HG03280 (cell line): Measurements from ENCODE around the gene PREX1.
A peak's percentile ranks its signal among the peaks of the same experiment; 100 is the strongest.

Experiments used
- ATAC-seq: cut with Tn5 transposase; IDR thresholded peaks from one replicate; pipeline ENCODE4 v1.9.1; 2021; ENCODE audit warnings: mild to moderate bottlenecking, moderate library complexity; ENCODE audit not compliant: unreplicated experiment

The PREX1 gene

DNA sequence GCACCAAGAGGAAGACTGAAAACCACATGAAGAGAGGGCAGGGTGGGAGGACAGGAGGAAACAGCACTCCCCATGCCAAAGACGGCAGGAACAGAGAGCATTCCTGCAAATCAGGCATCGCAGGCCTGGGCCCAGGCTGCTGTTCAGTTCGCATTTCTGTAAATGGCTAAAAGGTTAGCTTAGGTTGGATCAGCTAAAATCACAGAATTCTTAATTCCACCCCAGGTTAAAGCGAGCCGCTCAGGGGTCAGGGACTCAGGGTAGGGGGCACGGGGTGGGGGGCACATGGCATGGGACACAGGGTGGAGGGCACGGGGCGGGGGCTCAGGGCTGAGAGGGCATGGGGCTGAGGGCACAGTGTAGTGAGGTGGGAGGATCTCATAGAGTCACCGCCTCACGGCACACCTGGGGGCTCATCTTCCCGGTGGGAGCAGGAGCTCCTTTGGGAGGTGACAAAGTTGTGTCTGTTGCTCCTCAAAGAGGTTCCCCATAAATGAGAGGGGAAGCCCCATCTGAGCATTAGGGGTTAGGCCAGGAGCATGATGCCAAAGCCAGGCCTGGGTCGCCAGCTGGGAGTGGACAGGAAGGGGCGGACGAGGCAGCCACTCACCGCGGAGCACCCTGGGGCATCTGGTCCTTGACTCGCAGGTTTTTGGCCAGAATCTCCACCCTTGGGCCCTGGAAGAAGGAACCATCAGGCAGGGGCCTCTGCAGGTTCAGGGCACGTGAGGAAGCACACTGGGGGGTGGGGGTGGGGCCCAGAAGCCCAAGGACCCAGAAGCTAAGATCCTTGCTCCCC lies 200.7 kb downstream of the PREX1 start:
- ATAC-seq = no peak

- ATAC-seq = no peak
These were observed 201.4 kb downstream of the PREX1 start for GRCh38 chr20:48626226-48626937.

DNA sequence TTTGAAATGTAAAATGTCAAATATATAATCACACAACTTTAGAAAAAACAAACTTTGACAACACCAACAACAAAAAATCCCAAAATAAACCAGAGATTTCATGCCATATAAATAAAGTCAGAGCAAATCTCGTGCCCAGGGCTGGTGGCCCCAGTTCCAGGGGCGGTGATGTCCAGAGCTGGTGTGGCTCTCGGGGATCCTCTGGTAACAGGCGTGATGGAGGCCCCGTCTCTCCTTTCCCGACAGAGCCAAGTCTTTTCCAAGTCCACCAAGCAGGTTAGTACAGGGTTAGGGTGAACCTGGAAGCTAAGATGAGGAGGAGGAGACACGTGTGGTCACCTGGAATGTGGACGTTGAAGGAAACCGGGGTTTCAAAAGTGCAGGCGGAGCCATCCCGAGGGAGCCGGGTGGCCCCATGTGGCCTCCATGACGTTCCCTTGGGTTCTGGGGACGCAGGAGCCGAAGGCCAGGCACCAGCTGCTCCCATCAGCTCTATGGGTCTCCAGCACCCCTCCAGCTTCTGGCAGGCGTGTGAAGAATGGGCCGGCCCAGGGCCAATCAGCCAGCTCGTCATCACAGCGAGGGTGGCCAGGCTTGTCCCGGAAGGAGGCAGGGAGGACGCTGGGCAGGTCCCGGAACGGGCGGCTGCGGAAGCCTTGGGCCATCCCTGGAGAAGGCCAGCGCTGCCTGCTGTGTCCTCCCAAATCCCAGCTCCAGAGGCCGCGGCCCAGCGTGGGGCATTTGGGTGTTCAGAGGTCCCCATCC lies 202.5 kb downstream of the PREX1 start:
- ATAC-seq = no peak

- ATAC-seq = no peak
These were observed 203.3 kb downstream of the PREX1 start for GRCh38 chr20:48624315-48625020.

DNA sequence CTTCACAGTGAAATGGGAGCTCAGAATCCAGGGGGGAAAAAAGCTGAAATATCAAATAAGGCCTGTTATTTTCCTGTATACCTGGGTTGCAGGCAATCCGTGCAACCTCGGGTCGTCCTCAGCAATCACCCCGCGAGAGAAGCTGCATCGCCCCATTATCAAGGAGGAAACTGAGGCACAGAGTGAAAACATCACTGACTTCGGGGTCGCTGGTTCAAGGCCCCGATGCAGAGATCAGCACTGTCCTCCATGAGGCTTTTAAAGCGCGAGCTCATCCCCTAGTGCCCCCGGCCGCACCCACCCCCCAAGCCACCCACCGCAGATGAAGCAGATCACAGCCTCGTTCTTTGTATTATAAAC lies 203.9 kb downstream of the PREX1 start:
- no peak for ATAC-seq

DNA sequence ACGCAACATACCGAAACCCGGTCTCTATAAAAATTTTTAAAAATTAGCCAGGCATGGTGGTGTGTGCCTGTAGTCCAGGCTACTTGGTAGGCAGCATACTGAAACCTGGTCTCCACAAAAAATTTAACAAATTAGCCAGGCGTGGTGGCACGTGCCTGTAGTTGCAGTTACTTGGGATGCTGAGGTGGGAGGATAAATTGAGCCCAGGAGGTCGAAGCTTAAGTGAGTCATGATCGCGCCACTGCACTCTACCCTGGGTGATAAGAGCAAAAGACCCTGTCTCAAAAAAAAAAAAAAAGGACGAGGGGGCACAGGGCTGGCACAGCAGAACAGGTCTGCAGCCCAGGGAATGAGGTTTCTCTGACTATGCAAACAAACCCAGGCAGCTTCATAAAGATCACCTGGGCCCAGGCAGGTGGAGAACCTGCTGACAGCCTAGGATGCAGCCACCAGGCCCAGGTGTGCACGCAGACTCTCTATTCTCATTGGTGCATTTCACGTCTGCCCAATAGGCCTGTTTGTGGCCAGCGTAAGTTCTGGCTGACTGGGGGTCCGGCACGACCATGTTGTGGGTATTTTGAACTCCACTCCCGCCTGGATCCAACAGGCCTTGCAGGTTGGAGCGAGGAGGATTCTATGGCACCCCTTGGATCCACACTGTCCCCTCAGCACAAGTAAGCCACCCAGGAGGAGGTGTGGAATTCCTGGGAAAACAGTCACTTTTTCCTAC lies 204.5 kb downstream of the PREX1 start:
- ATAC-seq = no peak

GRCh38 chr20:48622421-48622820 lies 205.4 kb downstream of the PREX1 start:
- ATAC-seq = no peak

GRCh38 chr20:48621376-48622078 lies 206.3 kb downstream of the PREX1 start:
- ATAC-seq = peak; percentile 16

DNA sequence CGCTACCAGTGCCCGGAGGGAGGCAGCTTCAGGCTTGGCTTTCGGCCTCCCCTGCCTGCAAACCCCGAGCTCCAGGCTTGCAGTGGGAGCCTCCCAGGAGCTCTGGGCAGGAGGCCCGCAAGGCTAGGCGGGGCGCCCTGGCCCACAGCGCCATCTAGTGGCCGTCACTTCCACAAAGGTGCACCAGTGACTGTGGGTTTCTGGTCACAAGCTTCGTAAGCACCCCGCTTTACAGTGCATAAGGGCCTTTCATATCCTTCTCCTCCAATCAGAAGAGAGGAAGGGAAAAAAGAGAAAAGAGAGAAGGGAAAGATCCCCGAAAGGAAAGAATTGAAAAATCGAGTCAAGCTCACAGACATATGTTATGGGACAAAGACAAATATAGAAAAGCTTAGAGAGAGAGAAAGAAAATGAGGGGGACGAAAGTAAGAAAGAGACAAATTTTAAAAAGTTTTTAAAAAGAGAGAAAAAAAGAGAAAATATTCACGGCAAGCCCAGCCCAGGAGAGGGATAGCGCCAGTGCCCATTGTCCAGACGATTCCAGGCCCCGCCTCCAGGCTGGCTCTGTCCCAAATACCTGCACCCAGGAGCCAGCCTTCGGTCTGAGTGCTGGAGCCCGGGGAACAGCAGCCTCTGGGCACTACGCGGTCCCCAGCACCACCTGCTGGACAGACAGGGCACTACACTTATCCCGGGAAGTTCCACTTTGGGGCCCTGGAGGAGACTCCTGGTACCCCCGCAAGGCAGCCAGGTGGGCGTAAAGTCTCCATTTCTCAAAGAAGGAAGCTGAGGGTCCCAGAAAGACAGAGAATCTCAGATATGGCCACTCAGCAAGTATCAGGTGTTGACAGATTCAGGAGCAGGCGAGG lies 207.1 kb downstream of the PREX1 start:
- peak; percentile 61 for ATAC-seq

GRCh38 chr20:48620154-48620506 lies 207.7 kb downstream of the PREX1 start:
- ATAC-seq = no peak

DNA sequence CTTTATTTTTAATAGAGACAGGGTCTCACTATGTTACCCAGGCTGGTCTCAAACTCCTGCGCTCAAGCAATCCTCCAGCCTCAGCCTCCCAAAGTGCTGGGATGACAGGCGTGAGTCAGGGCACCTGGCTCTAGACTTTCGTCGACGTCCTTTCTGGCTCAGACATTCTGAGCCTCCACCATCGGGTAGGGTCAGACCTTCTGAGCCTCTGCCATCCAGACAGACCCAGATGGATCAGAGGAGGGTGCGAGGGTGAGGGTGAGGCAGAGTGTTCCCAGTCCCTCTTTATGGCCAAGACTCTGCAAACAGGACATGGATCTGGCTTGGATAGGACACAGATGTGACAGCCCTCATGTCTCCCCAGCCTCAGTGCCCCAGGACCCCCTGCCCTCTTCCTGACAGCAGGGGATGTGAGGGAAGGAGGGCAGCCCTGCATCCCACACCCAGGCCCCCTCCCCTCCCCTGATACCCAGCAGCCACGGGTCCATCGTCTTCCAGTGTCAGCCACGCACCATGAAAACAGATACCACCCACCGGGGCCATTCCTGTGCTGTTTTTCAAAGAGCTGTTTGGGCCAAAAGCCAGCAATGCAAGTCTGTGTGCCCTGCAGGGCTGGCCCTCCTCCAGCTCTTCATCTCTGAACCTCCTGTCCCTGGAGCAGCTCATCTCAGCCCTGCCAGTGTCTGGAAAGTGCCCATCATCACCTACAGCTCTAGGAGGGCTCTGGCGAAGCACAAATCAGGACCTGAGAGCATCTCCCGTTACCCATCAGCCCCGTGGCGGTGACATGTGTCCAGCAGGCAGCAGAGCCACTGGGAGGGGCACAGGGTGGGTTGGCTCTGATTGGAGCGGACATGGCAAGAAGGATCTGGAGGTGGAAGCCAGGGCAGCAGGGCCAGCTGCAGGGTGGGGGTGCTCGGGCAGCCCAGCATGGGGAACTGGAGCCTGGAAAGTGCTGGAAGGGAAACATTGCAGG lies 208.4 kb downstream of the PREX1 start:
- ATAC-seq = no peak

DNA sequence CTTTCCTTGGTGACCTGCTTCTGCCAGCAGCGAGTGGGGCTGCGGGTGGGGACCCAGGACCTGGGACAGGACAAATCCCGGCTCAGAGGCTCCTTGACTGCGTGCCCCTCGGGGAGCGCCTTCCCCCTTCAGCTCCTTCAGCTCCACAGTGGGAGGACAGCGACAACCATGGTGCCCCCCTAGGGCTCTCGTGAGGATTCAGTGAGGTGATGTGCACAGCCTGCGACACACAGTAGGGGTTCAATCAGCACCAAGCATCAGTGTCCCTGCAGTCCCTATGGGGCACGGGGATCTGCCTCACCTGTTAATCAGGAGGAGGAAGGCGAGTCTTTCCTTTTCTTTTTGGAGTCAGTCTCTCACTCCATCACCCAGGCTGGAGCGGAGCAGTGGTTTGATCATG lies 209.2 kb downstream of the PREX1 start:
- no peak for ATAC-seq

- ATAC-seq = no peak
These were observed 209.7 kb downstream of the PREX1 start for GRCh38 chr20:48618052-48618451.

DNA sequence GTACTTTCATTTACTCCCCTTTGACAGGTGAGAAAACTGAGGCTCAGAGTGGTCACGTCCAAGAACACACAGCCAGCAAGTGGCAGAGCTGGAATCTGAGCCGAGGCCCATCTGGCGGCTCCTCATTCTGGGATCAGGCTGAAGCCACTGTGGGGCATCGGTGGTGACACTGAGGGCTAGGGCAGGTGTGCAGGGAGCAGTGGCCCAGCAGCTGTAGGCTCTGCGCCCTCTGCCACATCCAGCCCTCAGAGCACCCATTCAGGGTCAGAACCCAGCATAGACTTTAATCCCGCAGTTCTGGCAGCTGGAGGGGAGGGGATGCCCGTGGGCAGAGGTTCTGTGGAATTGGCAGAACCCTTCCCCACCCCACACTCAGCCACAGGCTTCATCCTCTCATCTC lies 210.3 kb downstream of the PREX1 start:
- no peak for ATAC-seq

GRCh38 chr20:48616481-48616880 lies 211.3 kb downstream of the PREX1 start:
- ATAC-seq = no peak

GRCh38 chr20:48615871-48616270 lies 211.9 kb downstream of the PREX1 start:
- no peak for ATAC-seq

GRCh38 chr20:48614593-48615274 lies 213.1 kb downstream of the PREX1 start:
- no peak for ATAC-seq
